Choroid plexus epithelial cell (primary cell): ENCODE data around the gene CACHD1.
"Not testable (repeated sequence)": the region's sequence is repeated elsewhere in the genome, so short reads cannot be mapped to it uniquely, and the experiment has no call there.

Source experiments
- DNase-seq: peaks from one replicate; pipeline ENCODE4 v3.0.0-alpha.2; 2010; ENCODE audit warnings: low read depth
- H3K4me3 ChIP-seq: 2 replicates; pipeline ENCODE4 v1.5.1; 2011; ENCODE audit warnings: low read depth, mild to moderate bottlenecking, control low read depth, low read length, moderate library complexity
- CTCF ChIP-seq: conservative IDR thresholded peaks from 2 replicates; pipeline ENCODE4 v1.5.1; 2011; ENCODE audit warnings: low read depth, mild to moderate bottlenecking, control low read depth, inconsistent platforms, low read length, moderate library complexity

CACHD1 gene

DNA sequence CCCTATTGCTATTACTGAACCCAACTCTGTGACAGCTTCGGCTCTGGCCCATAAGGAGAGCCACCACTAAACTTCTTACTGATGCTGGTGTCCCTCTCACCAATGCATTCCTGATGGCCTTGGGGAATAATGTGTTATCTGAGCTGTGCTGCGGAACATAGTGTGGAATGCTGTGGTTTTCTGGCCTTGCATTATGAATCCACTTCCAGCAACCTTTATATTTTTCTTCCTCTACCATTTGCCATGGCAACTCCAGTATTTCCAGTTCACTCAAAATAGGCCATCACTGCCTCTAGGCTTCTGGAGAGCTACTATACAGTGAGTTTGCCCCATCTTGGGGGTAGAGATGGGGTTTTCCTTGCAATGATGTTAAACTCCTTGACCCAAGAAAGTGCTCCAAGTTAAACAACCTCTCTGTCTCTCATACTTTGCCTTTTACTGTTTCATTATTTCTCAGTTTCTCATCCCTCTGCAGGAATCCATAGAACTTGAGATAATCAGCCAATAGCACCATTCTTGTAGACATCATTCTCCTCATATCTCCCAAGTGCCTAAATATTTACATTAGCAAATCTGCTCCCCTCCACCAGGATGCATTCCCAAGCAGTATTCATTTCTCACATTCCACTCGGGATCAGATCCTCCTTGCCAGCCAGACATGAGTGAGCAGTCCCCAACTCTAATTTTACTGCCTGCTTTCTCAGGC, 263.8 kb downstream of the CACHD1 start:
- DNase-seq: peak; percentile 53
- TF ChIP-seq CTCF: no peak
- no peak overlapping the region for H3K4me3 ChIP-seq

GRCh38 chr1:64734287-64734652, 264.3 kb downstream of the CACHD1 start:
- H3K4me3 ChIP-seq: no peak overlapping the region
- no peak for TF ChIP-seq CTCF
- no peak for DNase-seq

- not testable (repeated sequence) for H3K4me3 ChIP-seq, DNase-seq
These were observed 270.8 kb downstream of the CACHD1 start for GRCh38 chr1:64740687-64741086.
